Ramos (cell line): ENCODE measurements around the gene PCBP3.
"Not testable (repeated sequence)": the region's sequence is repeated elsewhere in the genome, so short reads cannot be mapped to it uniquely, and the experiment has no call there.

Experiments used
- in situ Hi-C: fragments of 300-500 bp; cut with MboI; formaldehyde crosslinking; loops from one replicate; pipeline ENCODE4 v1.14.3; 2022; ENCODE audit warnings: low sequenced_read_pairs; ENCODE audit not compliant: unreplicated experiment

PCBP3 gene

DNA sequence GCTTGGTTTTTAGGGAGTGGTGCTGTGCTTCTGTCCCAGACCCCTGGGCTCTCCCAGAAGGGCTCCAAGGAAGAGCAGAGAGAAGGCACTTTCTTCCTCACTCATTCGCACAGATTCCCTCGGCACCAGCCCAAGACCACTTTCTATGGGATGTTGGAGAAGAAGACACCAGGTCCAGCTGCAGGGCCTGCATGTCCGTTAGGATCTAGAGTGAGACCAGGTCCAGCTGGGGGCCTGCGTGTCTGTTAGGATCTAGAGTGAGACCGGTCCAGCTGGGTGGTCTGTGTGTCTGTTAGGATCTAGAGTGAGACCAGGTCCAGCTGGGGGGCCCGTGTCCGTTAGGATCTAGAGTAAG, 30.9 kb upstream of the PCBP3 start:
- in situ Hi-C loops: not testable (repeated sequence)

DNA sequence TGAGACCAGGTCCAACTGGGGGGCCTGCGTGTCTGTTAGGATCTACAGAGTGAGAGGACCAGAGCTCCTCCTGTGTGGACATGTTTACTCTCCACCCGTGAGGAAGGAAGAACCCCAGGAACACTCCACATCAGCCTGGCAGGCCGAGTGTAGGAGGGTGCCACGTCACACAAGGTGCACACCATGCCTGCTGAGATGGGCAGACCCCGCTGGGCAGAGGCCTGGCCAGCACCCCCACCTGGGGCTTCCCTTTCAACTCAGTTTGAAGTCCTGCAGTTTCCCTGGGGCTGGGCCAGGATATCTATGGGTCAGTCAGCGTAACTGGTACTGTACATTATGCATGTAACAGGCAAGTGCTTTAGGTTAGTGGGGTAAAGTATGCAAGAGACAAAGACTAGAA, 30.1 kb upstream of the PCBP3 start:
- in situ Hi-C loops: no loop called here

GRCh38 chr21:45613881-45614280, 29.6 kb upstream of the PCBP3 start:
- in situ Hi-C loops: no loop called here

DNA sequence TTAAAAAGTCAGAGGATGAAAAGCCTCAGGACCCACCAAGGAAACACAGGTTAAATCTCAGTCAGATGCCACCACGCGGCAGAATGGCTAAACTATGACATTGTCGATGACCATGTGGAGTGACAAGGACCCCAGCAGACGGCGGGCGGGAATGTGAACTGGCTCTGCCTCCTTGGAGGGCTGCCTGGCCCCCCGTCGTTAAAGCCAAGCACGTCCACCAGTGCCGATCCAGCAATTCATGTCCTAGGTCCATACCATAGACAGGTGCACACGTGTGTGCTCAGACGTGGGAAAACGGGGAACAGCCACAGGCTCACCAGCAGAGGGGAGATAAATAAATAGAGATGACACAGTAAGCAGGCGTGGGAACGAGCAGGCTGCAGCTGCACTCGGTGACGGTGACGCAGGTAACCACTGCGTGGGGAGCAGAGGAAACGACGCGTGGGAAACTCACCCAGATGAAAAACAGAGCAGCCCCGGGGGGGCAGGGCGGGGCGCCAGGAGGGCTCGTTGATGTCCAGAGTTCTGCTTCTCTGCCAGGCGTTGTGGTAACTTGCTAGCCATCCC, 28.3 kb upstream of the PCBP3 start:
- in situ Hi-C loops: no loop called here

GRCh38 chr21:45617021-45617921, 26.3 kb upstream of the PCBP3 start:
- in situ Hi-C loops: no loop called here

DNA sequence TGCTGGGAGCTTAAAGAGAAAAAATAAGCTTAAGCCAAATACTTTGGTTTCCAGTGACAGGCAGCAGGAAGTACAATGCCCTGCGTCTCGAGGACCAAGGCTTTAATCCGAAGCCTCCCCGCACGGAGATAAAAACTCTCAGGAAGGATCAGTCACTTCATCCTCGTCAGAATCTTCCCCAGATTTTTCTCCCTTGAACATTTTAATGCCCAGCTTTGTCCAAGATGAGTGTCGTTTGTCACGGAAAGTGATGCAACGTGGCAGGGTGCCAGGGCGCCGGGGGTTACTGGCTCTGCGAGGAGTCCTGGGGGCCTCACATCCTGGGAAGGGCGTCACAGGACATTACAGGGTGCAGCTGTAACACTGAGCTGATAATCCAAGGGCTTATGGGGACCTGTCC, 25.2 kb upstream of the PCBP3 start:
- in situ Hi-C loops: no loop called here

DNA sequence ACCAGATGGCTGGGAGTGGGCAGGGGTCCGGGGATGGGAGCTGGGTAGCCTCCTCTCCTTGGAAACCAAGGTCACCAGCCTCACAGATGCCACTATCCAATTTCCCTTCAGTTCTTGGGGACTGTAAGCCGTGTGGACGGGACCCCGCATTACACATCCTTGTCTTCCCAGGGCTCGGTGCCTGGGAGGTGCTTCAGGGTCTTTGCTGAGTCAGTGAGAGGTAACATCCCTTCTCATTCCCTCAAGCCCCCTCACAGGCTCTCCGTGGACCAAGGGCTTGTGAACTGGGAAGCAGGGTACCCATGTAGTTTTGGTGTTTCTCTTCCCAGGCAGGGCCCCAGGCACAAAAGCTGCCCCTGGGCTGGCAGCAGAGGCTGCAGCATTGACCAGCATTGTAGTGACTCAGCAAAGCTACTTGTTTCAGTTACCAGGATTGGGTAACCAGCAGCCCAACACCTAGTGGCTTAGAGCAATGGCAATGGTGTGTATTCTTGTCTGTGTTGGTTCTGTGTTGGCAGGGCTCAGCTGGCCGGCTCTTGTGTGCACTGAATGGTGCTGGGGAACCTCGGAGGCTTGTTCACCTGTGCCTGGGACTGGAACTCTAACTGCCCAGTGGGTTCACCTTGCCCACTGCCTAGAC, 24.6 kb upstream of the PCBP3 start:
- in situ Hi-C loops: no loop called here

GRCh38 chr21:45620201-45620923, 23.2 kb upstream of the PCBP3 start:
- in situ Hi-C loops: no loop called here

DNA sequence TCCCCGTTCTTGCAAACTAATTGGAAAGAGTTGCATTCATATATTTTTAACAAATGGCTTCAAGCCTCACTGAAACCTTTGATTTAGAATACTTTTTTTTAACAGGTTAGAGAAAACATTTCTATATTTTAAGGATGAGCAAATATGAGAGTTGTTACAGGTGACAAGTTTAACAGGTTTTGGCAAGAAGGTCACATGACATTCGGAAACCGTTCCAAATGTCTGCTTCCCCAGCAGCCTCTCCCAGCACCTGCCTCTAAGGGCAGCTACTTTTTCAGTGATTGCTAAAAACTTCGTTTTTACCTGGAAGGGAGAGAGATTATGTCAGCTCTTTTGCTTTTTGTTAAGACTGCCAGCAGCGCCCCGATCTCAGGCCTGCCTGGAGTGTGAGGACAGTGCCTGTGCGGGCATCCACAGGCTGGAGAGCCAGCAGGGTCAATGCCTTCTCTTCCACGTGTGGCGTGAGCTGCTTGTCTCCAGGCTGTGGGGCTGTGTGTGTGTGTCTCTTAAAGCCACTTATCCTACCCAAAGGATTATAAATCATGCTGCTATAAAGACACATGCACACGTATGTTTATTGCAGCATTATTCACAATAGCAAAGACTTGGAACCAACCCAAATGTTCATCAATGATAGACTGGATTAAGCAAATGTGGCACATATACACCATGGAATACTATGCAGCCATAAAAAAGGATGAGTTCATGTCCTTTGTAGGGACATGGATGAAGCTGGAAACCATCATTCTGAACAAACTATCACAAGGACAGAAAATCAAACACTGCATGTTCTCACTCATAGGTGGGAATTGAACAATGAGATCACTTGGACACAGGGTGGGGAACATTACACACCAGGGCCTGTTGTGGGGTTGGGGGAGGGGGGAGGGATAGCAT, 21.8 kb upstream of the PCBP3 start:
- in situ Hi-C loops: not testable (repeated sequence)

GRCh38 chr21:45622416-45623097, 21.0 kb upstream of the PCBP3 start:
- in situ Hi-C loops: no loop called here

DNA sequence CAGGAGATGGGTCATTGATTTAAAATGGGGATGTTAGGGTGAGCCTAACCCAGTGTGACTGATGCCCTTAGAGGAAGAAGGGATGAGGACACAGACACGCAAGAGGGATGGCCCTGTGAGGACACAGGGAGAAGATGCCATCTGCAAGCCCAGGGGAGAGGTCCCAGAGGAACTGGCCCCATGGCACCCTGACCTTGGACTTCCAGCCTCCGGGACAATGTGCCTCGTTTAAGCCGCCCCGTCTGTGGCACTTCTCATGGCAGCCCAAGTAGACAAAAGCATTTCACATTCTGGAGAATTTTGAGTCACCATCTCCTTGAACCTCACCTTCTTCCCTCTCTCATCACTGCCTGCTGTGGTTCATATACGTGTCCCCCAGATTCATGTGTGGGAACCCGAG, 20.1 kb upstream of the PCBP3 start:
- in situ Hi-C loops: no loop called here

GRCh38 chr21:45626127-45626526, 17.4 kb upstream of the PCBP3 start:
- in situ Hi-C loops: not testable (repeated sequence)

- in situ Hi-C loops: no loop called here
Measured at GRCh38 chr21:45629046-45629981, 14.2 kb upstream of the PCBP3 start.

DNA sequence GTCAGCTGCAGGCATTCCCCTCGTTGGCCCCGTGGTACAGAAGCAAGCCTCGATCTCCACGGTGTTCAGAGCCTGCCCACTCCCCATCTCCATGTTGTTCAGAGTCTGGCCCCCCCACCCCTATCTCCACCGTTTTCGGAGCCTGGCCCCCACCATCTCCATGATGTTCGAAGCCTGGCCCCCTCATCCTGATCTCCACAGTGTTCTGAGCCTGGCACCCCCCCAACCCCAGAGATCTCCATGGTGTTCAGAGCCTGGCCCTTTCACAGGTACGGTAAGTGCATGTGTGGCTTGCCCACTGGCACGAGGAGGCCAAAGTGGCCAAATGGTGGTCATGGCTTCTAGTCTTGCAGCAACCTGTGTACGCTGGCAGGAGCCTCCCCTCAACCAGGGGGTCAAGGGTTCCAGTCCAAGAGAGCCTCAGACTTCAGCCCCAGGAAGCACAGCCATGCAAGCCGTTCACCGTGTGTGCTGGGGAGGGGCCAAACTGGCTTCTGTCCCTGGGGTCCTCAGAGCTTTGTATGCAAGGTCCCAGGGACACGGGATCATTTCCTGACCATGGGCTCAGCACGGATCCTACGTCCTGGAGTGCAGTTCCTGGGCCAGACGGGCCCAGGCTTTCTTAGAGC, 13.3 kb upstream of the PCBP3 start:
- in situ Hi-C loops: no loop called here

DNA sequence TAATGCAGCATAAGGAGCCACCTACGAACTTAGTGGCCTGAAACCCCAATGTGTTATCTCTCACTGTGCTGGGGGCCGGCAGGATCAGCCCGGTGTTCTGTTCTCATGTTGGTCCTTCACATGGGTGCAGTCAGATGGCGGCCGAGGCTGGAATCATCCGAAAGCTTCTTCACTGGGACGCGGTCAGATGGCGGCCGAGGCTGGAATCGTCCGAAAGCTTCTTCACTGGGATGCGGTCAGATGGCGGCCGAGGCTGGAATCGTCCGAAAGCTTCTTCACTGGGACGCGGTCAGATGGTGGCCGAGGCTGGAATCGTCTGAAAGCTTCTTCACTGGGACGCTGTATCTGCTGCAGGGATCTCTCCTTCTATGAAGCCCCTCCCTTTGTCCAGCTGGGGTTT, 12.6 kb upstream of the PCBP3 start:
- in situ Hi-C loops: no loop called here

- in situ Hi-C loops: no loop called here
Measured at GRCh38 chr21:45631540-45631939, 12.0 kb upstream of the PCBP3 start.

DNA sequence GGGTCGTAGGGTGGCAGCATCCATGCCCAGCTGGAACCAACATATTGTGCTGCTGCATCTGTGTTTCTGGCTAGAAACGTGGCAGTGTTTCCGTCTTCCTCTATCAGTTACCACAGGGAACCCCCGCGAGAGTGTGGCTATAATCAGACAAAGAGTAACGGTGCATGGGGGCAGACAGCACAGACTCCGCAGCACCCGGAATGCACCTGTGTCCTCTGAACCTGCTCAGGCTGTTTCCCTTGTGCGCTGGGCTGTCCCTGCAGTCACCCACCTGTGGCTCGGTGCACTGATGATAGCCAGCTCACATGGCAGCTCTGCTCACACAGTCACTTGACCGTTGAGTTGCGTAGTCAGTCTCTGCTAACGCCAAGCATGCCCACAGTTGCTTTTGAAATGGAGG, 11.4 kb upstream of the PCBP3 start:
- in situ Hi-C loops: no loop called here
